Embryonic facial prominence (tissue), 1 donor: ENCODE measurements around the gene INF2.
"Not testable (repeated sequence)": the region's sequence is repeated elsewhere in the genome, so short reads cannot be mapped to it uniquely, and the experiment has no call there.

Experiments
- DNase-seq: peaks from one replicate; pipeline ENCODE4 v3.0.0-alpha.2; 2016; ENCODE audit errors: extremely low spot score

INF2 gene

DNA sequence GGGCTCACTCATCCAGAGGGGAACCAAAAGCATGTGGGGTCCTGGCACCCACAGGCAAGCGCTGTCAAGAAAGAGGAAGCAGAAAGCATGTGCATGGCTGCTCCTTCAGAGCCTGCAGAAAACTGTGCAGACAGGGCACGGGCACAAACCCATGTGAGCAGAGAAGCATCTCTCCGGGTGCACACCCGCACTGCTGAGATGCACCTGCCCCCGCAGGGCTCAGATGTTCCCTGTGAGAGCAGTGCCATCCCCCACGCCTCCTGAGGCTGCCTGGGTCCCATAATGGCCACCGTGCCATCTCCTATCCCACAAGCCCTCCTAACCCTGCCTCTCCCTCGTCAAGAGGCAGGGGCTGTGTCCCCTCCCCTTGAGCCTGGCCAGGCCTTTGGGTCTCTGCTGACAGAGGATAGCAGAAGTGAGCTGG, 32.3 kb upstream of the INF2 start:
- no peak for DNase-seq

- no peak for DNase-seq
Measured at GRCh38 chr14:104657563-104658324, 31.7 kb upstream of the INF2 start.

- no peak for DNase-seq
Measured at GRCh38 chr14:104658325-104658712, 31.1 kb upstream of the INF2 start.

DNA sequence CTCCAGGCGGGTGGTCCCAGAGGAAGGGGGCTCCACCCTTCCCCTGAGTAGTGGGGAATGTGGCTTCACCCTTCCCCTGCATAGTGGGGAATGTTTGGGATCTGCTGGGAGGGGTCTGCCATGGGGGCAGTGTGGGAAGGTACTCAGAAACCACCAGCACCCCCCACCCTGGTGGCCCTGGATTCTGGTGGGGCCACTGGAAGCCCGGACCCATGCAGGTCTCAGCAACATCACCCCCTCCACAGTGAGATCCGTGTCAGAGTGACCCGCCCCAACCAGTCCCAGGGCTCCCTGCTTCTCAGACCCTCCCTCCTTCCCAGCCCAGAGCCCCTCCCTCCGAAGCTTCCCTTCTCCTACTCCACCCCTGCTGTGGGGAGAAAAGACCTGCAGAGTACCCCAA, 30.3 kb upstream of the INF2 start:
- DNase-seq, result no peak

- no peak for DNase-seq
Measured at GRCh38 chr14:104659764-104660523, 29.5 kb upstream of the INF2 start.

GRCh38 chr14:104660597-104660996, 28.8 kb upstream of the INF2 start:
- no peak for DNase-seq

DNA sequence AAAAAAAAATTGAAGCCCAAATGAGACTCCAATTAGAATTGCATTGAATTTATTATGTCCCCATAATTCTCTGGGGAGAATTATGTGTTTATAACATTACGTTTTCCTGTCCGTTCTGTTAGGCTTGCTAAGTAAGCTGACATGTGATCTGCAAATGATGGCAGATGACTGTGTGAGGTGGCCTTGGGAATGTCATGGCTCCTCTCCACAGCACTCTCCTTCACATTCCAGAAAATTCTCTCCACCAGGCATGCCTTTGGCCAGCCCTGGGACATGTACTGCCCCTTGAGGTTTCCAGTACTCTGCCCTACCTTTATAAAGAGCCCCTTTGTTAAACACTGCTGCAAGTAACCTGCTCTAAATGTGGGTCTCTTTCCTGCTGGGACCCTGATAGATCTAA, 28.3 kb upstream of the INF2 start:
- no peak for DNase-seq

- not testable (repeated sequence) for DNase-seq
Measured at GRCh38 chr14:104661528-104662157, 27.8 kb upstream of the INF2 start.

DNA sequence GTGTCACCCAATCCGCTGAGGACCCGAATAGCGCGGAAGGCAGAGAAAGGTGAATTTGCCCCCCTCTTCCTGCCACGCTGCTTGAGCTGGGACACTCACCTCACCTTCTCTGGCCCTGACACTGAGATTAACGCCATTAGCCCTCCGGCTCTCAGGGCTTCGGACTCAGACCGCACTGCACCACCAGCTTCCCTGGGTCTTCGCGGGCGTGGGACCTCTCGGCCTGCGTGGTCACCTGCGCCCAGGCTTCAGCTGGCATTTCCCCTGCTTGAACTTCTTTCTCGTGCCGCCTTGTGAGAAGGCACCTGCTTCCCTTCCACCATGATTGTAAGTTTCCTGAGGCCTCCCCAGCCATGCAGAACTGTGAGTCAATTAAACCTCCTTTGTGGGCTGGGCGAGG, 26.9 kb upstream of the INF2 start:
- not testable (repeated sequence) for DNase-seq

GRCh38 chr14:104664107-104664506, 25.3 kb upstream of the INF2 start:
- no peak for DNase-seq

DNA sequence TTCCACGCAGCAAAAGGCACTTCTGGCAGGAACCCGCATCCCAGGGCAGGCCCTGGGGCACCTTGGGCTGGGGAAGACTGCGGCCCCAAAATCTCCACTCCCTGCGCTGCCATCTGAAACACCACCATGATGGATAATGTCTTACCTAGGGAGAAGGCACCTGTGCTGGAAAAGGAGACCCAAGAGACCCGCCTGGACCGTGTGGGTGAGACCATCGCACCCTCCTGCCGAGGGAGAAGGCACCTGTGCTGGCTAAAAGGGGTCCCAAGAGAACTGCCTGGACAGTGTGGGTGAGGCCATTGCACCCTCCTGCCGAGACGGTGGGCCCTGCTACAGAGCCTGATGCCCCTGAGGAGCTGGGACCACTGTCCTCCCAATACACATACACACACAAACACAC, 24.8 kb upstream of the INF2 start:
- DNase-seq, result no peak

DNA sequence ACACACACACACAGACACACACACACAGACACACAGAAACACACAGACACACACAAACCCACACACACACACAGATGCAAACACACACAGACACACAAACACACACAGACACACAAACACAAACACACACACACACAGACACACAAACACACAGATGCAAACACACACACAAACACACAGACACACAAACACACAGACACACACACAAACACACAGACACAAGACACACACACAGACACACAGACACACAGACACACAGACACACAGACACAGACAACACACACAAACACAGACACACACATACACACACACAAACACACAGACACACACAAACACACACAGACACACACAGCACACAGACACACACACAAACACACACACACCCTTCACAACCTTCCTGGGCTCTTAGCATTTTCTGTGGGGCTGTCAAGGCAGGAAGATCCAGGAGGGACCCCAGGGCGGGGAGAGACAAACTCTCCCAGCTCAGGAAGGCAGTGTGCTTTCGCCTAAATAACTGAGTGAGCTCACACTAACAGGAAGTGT, 24.2 kb upstream of the INF2 start:
- DNase-seq, result no peak

- DNase-seq, result no peak
Measured at GRCh38 chr14:104665657-104666522, 23.5 kb upstream of the INF2 start.

DNA sequence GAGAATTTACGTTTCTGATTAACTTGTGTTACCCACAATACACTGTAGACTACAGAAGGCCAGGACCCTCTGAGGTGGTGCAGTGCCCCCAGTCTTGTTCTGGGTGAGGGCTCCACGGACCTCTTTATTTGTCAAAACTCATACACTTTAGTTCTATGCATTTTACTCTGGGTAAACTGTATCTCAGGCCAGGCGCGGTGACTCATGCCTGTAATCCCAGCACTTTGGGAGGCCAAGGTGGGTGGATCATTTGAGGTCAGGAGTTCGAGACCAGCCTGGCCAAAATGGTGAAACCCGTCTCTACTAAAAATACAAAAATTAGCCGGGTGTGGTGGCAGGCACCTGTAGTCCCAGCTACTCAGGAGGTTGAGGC, 22.9 kb upstream of the INF2 start:
- DNase-seq, result not testable (repeated sequence)

GRCh38 chr14:104666981-104667380, 22.4 kb upstream of the INF2 start:
- DNase-seq, result no peak

- DNase-seq, result no peak
Measured at GRCh38 chr14:104669697-104670096, 19.7 kb upstream of the INF2 start.

- DNase-seq, result not testable (repeated sequence)
Measured at GRCh38 chr14:104671330-104671977, 18.0 kb upstream of the INF2 start.

DNA sequence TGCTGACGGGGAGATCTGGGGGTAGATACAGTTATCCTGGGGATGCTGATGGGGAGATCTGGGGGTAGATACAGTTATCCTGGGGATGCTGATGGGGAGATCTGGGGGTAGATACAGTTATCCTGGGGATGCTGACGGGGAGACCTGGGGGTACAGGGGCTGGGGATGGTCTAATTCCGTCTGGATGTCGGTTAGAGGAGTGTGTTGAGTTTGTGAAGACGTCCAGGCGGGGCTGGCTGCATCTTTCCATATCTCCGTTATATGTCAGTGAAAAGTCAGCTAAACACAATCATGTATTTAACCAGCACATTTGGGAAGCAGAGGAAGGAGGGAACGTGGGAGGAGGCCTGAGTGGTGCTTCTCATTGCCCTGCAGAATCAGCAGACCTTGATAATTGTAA, 17.3 kb upstream of the INF2 start:
- not testable (repeated sequence) for DNase-seq

DNA sequence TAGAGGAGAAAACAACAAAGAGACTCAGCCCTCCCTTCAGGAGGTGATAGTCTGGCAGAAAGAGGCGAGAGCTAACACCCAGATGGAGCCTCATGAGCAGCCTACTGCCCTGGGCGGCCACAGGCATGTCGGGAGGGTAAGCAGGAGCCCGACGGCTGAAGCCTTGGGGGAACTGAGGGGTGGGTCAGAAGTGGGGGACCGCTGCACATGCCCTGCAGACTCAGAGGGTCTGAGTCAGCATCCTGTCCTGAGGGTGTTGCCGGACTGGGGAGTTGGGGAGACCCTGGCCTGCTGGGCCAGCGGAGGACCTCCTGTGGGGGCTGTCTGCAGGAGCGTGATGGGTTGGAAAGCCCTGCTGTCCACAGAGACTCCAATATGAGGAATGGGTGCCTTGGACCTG, 15.9 kb upstream of the INF2 start:
- no peak for DNase-seq

- DNase-seq, result no peak
Measured at GRCh38 chr14:104675447-104675846, 14.0 kb upstream of the INF2 start.

DNA sequence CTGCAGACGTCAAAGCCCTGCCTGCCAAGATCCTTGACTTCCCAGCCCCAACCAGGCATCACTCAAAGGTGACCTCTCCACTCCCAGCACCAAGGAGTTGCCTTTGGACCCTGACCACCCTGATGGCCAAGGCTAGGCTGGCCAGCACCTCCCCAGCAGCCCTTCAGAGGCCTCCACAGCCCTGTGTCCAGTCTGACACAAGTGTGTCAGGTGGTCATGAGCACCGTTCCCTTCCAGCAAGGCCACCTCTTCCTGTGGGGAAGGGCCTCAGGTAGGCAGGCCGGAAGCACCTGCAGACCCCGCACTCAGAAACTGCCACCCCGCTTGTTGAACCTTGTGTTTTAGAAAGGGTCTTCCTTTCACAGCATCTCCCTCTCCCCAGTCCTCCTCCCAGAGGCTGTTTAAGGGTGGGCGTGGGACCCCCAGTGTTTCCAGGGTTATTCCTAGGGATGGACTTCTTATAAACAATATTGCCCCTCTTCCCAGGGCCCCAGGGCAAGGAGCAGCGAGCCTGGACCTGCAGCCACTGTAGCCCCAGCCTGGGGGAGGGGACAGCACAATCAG, 13.2 kb upstream of the INF2 start:
- no peak for DNase-seq
